GM12891 (cell line): ENCODE measurements around the gene BAG3.

ENCODE experiments used
- POLR2A ChIP-seq: IDR thresholded peaks from 2 replicates; pipeline ENCODE4 v1.6.1; 2011; ENCODE audit warnings: low read depth, low read length, control low read depth
- POLR2AphosphoS5 ChIP-seq: IDR thresholded peaks from 2 replicates; pipeline ENCODE4 v1.6.1; 2011; ENCODE audit warnings: low read depth, low read length, control low read depth
- SPI1 ChIP-seq: IDR thresholded peaks from 2 replicates; pipeline ENCODE4 v1.6.1; 2011; ENCODE audit warnings: low read depth, low read length, control low read depth
- TAF1 ChIP-seq: IDR thresholded peaks from 2 replicates; pipeline ENCODE4 v1.6.1; 2011; ENCODE audit warnings: low read depth, low read length, control low read depth

- TF ChIP-seq POLR2AphosphoS5 (no peak), POLR2A (no peak), TAF1 (no peak), SPI1 (no peak)
Measured at GRCh38 chr10:119653916-119654315, 2.7 kb downstream of the BAG3 start.
